LNCaP clone FGC (cell line): Measurements from ENCODE around the gene LSM3.

Experiments used
- DNase-seq: peaks from one replicate; pipeline ENCODE4 v3.0.0-alpha.2; 2011; ENCODE audit warnings: low read depth
- H3K4me3 ChIP-seq: 2 replicates; pipeline ENCODE4 v1.5.1; 2011; ENCODE audit warnings: mild to moderate bottlenecking, low read depth, low read length, control low read depth
- CTCF ChIP-seq: IDR thresholded peaks from 2 replicates; pipeline ENCODE4 v1.5.1; 2012; ENCODE audit warnings: mild to moderate bottlenecking; ENCODE audit not compliant: control insufficient read depth, insufficient read depth; ENCODE audit errors: extremely low read depth

LSM3 gene

GRCh38 chr3:14152963-14153355 is 25.7 kb upstream of the LSM3 start:
- DNase-seq: no peak
- TF ChIP-seq CTCF: no peak
- H3K4me3 ChIP-seq: no peak overlapping the region

DNA sequence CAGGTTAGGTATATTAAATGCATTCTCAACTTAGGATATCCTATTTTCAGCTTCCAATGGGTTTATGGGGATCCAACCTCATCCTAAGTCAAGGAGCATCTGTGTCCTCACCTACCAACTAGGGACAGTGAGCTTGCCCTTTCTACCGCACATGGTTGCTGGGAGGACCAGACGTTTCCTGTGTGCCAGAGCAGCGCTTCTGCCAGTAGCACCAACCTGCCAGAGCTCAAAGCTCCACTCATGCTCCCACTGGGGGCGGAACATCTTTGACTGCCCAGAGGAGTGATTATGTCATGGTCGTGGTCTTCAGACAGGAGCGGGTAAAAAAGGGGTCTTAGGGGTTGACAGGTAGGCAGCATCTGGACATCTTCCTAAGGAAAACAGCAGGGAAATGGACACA is 25.0 kb upstream of the LSM3 start:
- no peak for DNase-seq
- no peak overlapping the region for H3K4me3 ChIP-seq
- TF ChIP-seq CTCF: no peak

- H3K4me3 ChIP-seq: no peak overlapping the region
- no peak for TF ChIP-seq CTCF
- DNase-seq: no peak
Measured at GRCh38 chr3:14154276-14154675, 24.3 kb upstream of the LSM3 start.

- H3K4me3 ChIP-seq: no peak overlapping the region
- no peak for DNase-seq
- TF ChIP-seq CTCF: no peak
Measured at GRCh38 chr3:14154895-14155440, 23.6 kb upstream of the LSM3 start.

- H3K4me3 ChIP-seq: no peak overlapping the region
- DNase-seq: no peak
- TF ChIP-seq CTCF: no peak
Measured at GRCh38 chr3:14156201-14156600, 22.4 kb upstream of the LSM3 start.

DNA sequence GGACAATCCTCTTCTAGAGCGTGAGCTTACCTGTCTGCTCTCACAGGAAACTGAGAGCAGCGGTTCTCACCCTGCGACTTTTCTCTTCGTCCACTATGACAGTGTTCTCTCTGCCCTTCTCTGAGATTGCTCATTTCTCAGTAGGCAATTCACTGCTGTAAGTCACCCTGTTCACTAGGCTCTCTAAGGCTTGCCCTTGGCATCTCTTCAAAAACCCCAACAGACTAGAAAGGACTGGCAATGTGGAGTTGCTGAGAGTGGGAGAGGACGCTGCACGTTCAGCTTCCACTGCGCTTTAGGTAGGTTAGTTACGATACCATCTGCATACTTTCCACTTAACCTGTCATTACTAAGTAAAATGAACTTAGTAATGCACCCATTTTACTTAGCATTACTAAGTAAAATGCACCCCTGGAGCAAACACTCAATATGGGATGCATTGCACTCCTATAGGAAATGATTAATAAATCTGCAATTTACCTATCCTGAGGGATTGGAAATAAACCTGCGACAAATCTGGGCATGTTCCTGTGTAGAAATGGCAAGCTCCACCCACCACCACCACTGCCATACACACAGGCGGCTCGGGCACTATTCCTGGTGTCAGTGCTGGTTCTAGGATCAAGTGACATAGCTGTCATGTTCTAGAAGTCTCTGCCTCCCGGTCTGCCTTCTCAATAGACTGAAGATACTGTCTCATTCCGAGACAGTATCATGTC is 21.6 kb upstream of the LSM3 start:
- no peak for TF ChIP-seq CTCF
- DNase-seq: no peak
- no peak overlapping the region for H3K4me3 ChIP-seq

GRCh38 chr3:14157951-14158350 is 20.7 kb upstream of the LSM3 start:
- no peak overlapping the region for H3K4me3 ChIP-seq
- no peak for TF ChIP-seq CTCF
- DNase-seq: no peak
